Motor neuron (in vitro differentiated cells): ENCODE data around the gene TP53BP2. TPM values are rescaled to one million over a fixed set of nuclear protein-coding genes. Genes with fewer than 3 reads are reported as not detected.

Source experiments
- ATAC-seq, 8 experiments: fragments of 200-7000 bp; cut with Tn5 transposase; replicated peaks in 6 of 8; 2 replicates each; pipeline ENCODE4 v1.8.0; 2021; ENCODE audit warnings: mild to moderate bottlenecking in 8 of 8, moderate library complexity in 8 of 8
- H3K27ac ChIP-seq, 2 donors: fragments of 250-450 bp; sonication (Bioruptor Pico); 2 replicates each; pipeline ENCODE4 v1.9.0; 2021; ENCODE audit warnings: antibody characterized with exemption in 2 of 2, mild to moderate bottlenecking in 2 of 2, moderate library complexity in 1 of 2
- H3K4me1 ChIP-seq, 2 donors: fragments of 250-450 bp; sonication (Bioruptor Pico); replicated peaks in 1 of 2; 2 replicates each; pipeline ENCODE4 v1.6.1; 2021; ENCODE audit warnings: antibody characterized with exemption in 2 of 2, mild to moderate bottlenecking in 2 of 2, moderate library complexity in 1 of 2
- H3K4me3 ChIP-seq, 5 donors: fragments of 250-450 bp; sonication (Bioruptor Pico); 2 replicates each; pipeline ENCODE4 v1.9.0; 2021; ENCODE audit warnings: antibody characterized with exemption in 5 of 5, mild to moderate bottlenecking in 5 of 5, moderate library complexity in 4 of 5
- WGBS, 10 experiments: fragments of 450-650 bp; shearing (Covaris generic); methylation state at CpG; one replicate each; pipeline ENCODE4 v1.0.0; 2022; 5-methylcytosine and 5-hydroxymethylcytosine counted together
- in situ Hi-C, 9 experiments: fragments of 400-800 bp; cut with MboI; loops; one replicate each; pipeline ENCODE4 v1.15.0; 2021; ENCODE audit warnings: low sequenced_read_pairs in 9 of 9, low pct_unique_long_range_greater_than_20kb in 2 of 9; ENCODE audit not compliant: unreplicated experiment in 9 of 9
- total RNA-seq, 8 experiments: library from RNA; unstranded; fragments of 300-600 nt; gene quantifications; 2 replicates each; pipeline versions ENCODE4 v1.2.3 to v1.2.4, GENCODE V29; 2022

Gene TP53BP2
- total RNA-seq, 8 experiments from 2014 or later, result 13.1 to 40.2 (median 23.3) TPM

- ATAC-seq, result peak in 1 of 8 experiments; percentile 16
- H3K4me1 ChIP-seq, result peaks cover 12 to 18% of the 10 kb centered on the region in 2 donors
- WGBS, 10 experiments, result 53 to 100% (median 75%) methylated on average over 1 to 4 of the region's 4 CpGs; no CpG with 5 or more reads in 1 of the 10 experiments
- H3K27ac ChIP-seq, result no peak overlapping the region
- in situ Hi-C loops, result loop anchor here in 1 of 9 experiments (25.0 kb wide), 1 partner anchor 287 kb away; no protein-coding TSS in a partner anchor
- no peak overlapping the region for H3K4me3 ChIP-seq
Measured at GRCh38 chr1:223775054-223775453, 70.7 kb downstream of the TP53BP2 start.

DNA sequence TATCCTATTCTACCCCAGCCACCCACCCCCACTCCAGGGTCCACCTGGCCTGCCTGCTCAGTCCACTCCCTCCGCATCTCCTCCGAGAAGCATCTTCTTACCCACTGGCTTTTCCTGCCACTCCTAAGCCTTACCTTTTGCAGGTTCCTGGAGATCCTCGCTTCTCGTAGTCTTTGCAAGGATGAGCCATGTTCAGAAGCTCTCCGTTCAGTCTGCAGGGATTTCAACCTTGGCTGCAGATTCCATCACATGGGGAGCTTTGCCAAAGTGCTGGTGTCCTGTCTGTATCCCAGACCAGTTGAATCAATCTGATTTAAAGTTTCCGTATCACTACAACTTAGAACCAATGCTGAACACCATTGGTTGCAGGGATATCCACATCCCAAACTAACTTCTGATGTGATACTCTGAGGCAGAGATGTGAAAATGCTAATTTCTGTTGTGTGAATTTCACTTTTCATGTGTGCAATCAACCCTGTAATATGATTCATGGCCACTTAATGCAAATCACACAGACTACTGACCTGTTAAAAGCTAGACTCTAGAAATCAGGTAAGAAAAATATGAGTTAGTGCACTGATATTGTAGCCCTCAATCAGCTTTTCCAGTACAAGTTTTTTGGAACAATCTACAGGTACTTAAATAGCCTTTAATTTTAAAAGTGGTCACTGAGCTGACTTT is 71.5 kb downstream of the TP53BP2 start:
- no peak overlapping the region for H3K27ac ChIP-seq
- peaks cover 12 to 18% of the 10 kb centered on the region in 2 donors for H3K4me1 ChIP-seq
- no peak overlapping the region for H3K4me3 ChIP-seq
- in situ Hi-C loops, result no loop called here
- peak in 1 of 8 experiments; percentile 20 for ATAC-seq
- WGBS, 10 experiments, result 90 to 100% (median 97%) methylated on average over 1 to 6 of the region's 6 CpGs; no CpG with 5 or more reads in 4 of the 10 experiments

- H3K4me3 ChIP-seq, result no peak overlapping the region
- ATAC-seq, result no peak
- peaks cover 12 to 18% of the 10 kb centered on the region in 2 donors for H3K4me1 ChIP-seq
- in situ Hi-C loops, result no loop called here
- 60 to 93% (median 90%) methylated on average over 1 to 5 of the region's 5 CpGs; no CpG with 5 or more reads in 3 of the 10 experiments for WGBS, 10 experiments
- H3K27ac ChIP-seq, result no peak overlapping the region
Measured at GRCh38 chr1:223772771-223773160, 73.0 kb downstream of the TP53BP2 start.

DNA sequence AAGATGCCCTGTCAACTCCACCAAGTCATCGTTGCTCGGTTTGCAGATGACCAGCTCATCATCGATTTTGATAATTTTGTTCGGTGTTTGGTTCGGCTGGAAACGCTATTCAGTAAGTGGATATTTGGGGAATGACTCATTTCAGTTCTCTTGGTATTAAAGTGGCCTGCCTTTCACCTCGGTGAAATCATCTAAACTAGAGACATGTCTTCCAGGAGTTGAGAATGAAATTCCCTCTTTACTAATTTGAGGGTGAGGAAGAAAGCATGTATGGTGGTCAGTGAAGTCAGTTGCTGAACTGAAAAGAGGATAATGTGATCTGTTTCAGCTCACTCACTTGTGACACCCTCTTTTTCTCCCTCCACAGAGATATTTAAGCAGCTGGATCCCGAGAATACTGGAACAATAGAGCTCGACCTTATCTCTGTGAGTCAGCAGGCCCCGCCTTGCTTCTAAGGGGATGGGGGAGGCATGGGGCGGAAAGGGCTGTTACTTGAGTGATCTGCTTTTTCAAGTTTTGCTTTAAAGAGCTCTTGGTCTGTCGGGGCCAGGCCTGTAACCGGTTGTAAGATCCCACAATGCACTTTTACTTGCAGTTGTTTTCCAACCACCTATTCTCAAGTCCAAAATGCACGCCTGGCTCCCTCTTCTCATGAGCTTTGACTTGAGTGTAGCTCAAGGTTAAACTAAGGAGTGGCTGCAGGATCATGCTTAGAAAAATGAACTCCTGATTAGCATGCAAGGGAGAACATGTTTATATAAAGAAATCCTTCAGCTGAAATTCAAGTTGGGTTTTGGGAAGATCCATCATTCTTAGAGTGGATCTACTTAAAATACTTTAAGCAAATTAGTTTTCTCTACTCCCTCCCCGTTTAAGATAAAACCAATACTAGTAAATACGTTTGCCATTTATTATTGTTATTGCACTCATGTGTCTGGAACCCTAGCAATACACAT is 73.7 kb downstream of the TP53BP2 start:
- Histone ChIP-seq H3K4me3 (peak overlapping the region in 1 of 5 donors; percentile 1), H3K4me1 (peaks cover 12 to 18% of the 10 kb centered on the region in 2 donors), H3K27ac (peak overlapping the region; percentile 26 to 48)
- in situ Hi-C loops, result no loop called here
- 12 to 67% (median 39%) methylated on average over 1 to 16 of the region's 16 CpGs for WGBS, 10 experiments
- ATAC-seq, result peak in 7 of 8 experiments; percentile 63 to 95 (median 90)

GRCh38 chr1:223771469-223771813 is 74.3 kb downstream of the TP53BP2 start:
- Histone ChIP-seq H3K4me3 (no peak overlapping the region), H3K4me1 (peaks cover 12 to 18% of the 10 kb centered on the region in 2 donors), H3K27ac (peak overlapping the region; percentile 26 to 48)
- WGBS, 10 experiments, result 20 to 85% (median 74%) methylated on average over 1 to 2 of the region's 2 CpGs; no CpG with 5 or more reads in 3 of the 10 experiments
- in situ Hi-C loops, result no loop called here
- ATAC-seq, result no peak

- in situ Hi-C loops, result no loop called here
- ATAC-seq, result no peak
- Histone ChIP-seq H3K4me3 (no peak overlapping the region), H3K27ac (peak overlapping the region in 1 of 2 donors; percentile 48), H3K4me1 (peaks cover 12 to 18% of the 10 kb centered on the region in 2 donors)
- 94 to 100% (median 96%) methylated on average over 3 to 8 of the region's 9 CpGs; no CpG with 5 or more reads in 3 of the 10 experiments for WGBS, 10 experiments
Measured at GRCh38 chr1:223770621-223771315, 75.0 kb downstream of the TP53BP2 start.

DNA sequence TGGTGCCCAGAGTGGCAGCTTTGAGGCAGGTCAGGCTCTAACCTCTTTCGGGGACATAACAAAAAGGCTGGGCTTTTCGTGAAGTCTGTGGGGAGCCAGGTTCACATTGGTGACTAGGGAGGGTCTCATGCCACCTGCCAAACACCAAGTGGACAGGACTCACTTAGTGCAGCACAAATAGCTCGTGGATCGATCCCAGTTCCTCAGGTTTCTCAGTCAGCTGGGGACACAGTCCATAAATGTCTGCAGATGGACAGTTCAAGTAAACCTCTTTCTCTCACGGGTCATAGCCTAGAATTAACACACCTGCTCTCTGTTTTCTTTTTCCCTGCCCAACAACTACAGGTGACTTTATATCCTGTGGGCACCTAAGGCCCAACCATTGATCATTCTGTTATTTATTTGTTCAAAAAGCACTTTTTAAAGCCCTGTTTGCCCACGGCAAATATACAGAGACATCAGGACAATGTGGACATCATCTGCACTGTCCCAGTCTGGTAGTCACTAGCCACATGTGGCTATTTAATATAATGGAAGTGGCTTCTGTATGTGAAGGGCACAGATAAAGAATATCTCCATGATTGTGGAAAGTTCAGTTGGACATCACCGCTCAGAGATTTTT is 79.9 kb downstream of the TP53BP2 start:
- WGBS, 10 experiments, result 64 to 100% (median 81%) methylated on average over 1 to 7 of the region's 7 CpGs; no CpG with 5 or more reads in 1 of the 10 experiments
- ATAC-seq, result no peak
- H3K4me1 ChIP-seq, result peaks cover 0 to 10% of the 10 kb centered on the region in 2 donors
- H3K4me3 ChIP-seq, result no peak overlapping the region
- H3K27ac ChIP-seq, result peak overlapping the region in 1 of 2 donors; percentile 0
- in situ Hi-C loops, result no loop called here

GRCh38 chr1:223765036-223765718 is 80.6 kb downstream of the TP53BP2 start:
- Histone ChIP-seq H3K4me3 (no peak overlapping the region), H3K4me1 (peaks cover 0 to 10% of the 10 kb centered on the region in 2 donors), H3K27ac (peak overlapping the region in 1 of 2 donors; percentile 0)
- in situ Hi-C loops, result no loop called here
- WGBS, 10 experiments, result 0 to 43% (median 30%) methylated on average over 1 to 8 of the region's 9 CpGs; no CpG with 5 or more reads in 4 of the 10 experiments
- peak; percentile 83 to 96 (median 93) for ATAC-seq

DNA sequence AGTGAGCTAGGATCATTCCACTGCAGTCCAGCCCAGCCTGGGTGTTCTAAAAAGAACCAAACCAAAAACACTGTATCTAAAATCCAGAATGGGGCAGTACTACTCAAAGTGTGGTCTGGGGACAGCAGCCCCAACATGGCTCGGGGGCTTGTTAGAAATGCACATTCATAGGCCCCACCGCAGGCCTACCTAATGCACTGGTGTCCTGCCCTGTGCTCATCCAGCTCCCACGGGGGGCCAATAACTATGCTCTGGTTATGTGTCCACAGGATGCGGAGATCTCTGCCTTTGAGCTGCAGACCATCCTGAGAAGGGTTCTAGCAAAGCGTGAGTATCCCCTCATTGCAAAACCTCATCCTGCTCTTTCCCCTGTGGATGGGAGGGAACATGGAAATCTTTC is 81.9 kb downstream of the TP53BP2 start:
- in situ Hi-C loops, result no loop called here
- H3K4me3 ChIP-seq, result no peak overlapping the region
- WGBS, 10 experiments, result 75 to 100% (median 99%) methylated on average over 1 to 5 of the region's 5 CpGs; no CpG with 5 or more reads in 2 of the 10 experiments
- H3K4me1 ChIP-seq, result peaks cover 0 to 10% of the 10 kb centered on the region in 2 donors
- H3K27ac ChIP-seq, result no peak overlapping the region
- no peak for ATAC-seq

- H3K4me3 ChIP-seq, result no peak overlapping the region
- in situ Hi-C loops, result no loop called here
- 93 to 100% (median 98%) methylated on average over 3 to 5 of the region's 5 CpGs; no CpG with 5 or more reads in 6 of the 10 experiments for WGBS, 10 experiments
- peaks cover 0 to 10% of the 10 kb centered on the region in 2 donors for H3K4me1 ChIP-seq
- no peak overlapping the region for H3K27ac ChIP-seq
- peak in 1 of 8 experiments; percentile 19 for ATAC-seq
Measured at GRCh38 chr1:223763251-223763650, 82.5 kb downstream of the TP53BP2 start.

GRCh38 chr1:223761411-223761810 is 84.3 kb downstream of the TP53BP2 start:
- Histone ChIP-seq H3K4me3 (no peak overlapping the region), H3K4me1 (peaks cover 0 to 10% of the 10 kb centered on the region in 2 donors), H3K27ac (no peak overlapping the region)
- in situ Hi-C loops, result no loop called here
- 97 to 100% (median 100%) methylated on average over 1 to 4 of the region's 7 CpGs; no CpG with 5 or more reads in 5 of the 10 experiments for WGBS, 10 experiments
- ATAC-seq, result no peak

DNA sequence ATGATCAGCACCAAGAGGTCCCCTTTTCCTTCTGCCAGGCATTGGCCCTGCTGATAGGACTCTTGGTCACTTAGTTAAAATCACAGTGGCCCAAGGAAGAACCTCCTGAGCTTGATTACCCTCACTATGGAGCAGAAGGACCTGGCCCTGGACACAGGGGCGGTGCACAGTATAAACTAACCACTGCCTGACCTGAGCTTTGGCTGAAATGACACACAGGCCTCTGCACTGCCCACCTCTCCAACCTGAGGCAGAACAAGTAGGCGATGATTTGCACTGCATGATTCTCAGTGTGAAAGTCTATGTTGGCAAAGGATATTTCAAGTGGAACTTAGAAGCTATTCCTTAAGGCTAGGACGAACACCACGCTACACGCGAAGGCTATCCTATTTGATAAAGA is 84.9 kb downstream of the TP53BP2 start:
- no peak for ATAC-seq

More for the DNA sequence above, 84.9 kb downstream of the TP53BP2 start:
- Histone ChIP-seq H3K27ac (no peak overlapping the region), H3K4me1 (peaks cover 0 to 10% of the 10 kb centered on the region in 2 donors), H3K4me3 (no peak overlapping the region)
- in situ Hi-C loops, result no loop called here
- 94 to 100% (median 96%) methylated on average over 1 to 6 of the region's 6 CpGs; no CpG with 5 or more reads in 4 of the 10 experiments for WGBS, 10 experiments
